ENCODE results near the gene DDX27. TPM values are rescaled to one million over a fixed set of nuclear protein-coding genes. Genes with fewer than 3 reads are reported as not detected.
"Not testable (repeated sequence)": the region's sequence is repeated elsewhere in the genome, so short reads cannot be mapped to it uniquely, and the experiment has no call there.

The DDX27 gene
- total RNA-seq, 3 donors from 2014 or later: 89.6 to 94.8 (median 93.1) TPM

DNA sequence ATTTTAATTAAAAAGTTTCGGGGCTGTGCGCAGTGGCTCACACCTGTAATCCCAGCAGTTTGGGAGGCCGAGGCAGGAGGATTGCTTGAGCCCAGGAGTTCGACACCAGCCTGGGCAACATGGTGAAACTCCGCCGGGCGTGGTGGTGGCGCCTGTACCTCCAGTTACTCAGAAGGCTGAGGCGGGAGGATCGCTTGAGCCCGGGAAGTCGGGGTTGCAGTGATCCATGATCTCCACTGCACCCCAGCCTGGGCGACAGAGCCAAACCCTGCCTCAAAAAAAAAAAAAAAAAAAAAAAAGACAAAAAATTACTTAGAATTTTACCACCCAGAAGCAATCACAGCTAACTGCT lies 501 bp upstream of the DDX27 start:
- H3K27me3 Mint-ChIP-seq (ENCODE audit: low read depth); H3K9me3 Mint-ChIP-seq; DNase-seq; H3K4me3 Mint-ChIP-seq; ATAC-seq: not testable (repeated sequence)
- Mint-ChIP-seq H3K4me1 (ENCODE audit: low read depth) (peaks cover 24% of the 10 kb centered on the region), H3K36me3 (ENCODE audit: insufficient read depth) (peaks cover 14% of the 10 kb centered on the region)

DNA sequence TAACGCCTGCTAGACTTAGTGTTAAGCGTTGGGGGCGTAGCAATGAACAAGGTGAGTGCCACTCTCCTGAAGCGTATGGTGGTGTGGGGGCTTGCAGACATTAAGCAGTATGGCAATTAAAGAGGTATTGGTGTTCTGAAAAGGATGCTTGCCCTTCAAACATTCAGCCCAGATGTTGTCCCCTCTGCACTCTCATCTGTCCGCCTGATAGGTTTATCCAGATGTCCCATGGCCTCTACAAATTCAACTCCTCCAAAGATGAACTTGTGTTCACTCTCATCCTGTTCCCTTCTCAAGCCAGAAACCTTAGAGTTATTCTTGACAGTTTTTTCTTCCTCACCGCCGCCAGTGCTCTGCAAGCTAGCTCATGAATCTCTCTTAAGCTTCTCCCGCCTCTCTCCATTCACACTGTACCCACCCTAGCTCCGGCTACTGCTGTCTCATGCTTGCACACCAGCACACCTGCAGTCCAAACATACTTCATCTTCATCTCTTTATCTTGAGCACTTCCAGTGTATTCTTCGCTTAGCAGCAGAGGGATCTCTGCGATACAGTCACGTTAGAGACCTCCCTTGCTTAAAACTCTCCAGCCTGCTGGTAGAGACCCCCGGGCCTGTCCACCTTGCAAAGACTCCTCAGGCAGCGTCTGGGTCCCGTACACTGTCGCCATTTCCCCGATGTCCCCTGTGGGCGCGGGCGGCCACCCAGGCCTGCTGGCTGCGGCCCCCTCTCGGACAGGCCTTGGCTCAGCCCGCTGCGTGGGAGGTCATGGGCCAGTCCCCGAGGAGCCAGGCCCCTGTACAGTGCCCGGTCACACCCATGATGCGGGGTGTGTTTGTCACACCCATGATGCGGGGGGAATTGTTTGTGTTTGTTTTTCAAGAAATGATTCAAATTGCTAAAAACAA lies 962 bp downstream of the DDX27 start:
- Mint-ChIP-seq H3K4me1 (ENCODE audit: low read depth) (peaks cover 24% of the 10 kb centered on the region), H3K4me3 (peak overlapping the region; percentile 95), H3K36me3 (ENCODE audit: insufficient read depth) (peaks cover 25% of the 10 kb centered on the region), H3K27me3 (ENCODE audit: low read depth) (no peaks in the 10 kb centered on the region), H3K9me3 (no peaks in the 10 kb centered on the region)
- no peak for DNase-seq
- no peak for ATAC-seq

DNA sequence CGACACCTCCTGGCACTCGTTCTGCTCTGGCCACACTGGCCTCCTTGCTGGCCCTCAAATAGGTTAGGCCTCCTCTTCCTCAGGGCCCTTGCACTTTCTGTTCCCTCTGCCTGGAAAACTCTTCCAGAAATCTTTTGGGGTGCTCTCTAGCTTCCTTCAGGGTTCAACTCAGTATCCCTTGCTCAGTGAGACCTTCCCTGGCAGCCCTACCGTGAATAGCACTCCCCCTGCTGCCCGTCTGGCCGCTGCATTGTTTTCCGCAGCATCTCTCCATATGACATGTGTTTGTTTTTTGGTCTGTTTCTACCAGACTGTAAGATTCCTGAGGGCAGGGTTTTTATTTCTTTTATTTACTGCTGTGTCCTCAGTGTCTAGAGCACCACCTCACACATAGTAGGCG lies 6.7 kb downstream of the DDX27 start:
- no peaks in the 10 kb centered on the region for H3K27me3 Mint-ChIP-seq (ENCODE audit: low read depth)
- no peaks in the 10 kb centered on the region for H3K9me3 Mint-ChIP-seq
- DNase-seq (no peak), ATAC-seq (no peak)
- peaks cover 12% of the 10 kb centered on the region for H3K4me1 Mint-ChIP-seq (ENCODE audit: low read depth)
- H3K36me3 Mint-ChIP-seq (ENCODE audit: insufficient read depth): peaks cover 42% of the 10 kb centered on the region
- H3K4me3 Mint-ChIP-seq: no peak overlapping the region

DNA sequence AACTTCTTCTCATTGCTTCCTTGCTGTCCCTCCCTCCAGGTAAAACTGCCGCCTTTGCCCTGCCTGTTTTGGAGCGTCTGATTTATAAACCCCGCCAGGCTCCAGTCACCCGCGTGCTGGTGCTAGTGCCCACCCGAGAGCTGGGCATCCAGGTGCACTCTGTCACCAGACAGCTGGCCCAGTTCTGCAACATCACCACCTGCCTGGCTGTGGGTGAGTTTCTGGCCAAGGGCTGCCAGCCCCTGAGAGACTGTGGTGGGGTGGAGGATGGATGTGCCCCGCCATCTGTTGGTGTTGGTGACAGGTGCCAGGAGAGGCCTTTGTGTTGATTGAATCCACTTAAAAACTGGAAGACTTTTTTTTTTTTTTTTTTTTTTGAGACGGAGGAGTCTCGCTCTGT lies 9.5 kb downstream of the DDX27 start:
- peaks cover 48% of the 10 kb centered on the region for H3K36me3 Mint-ChIP-seq (ENCODE audit: insufficient read depth)
- H3K4me3 Mint-ChIP-seq: no peak overlapping the region
- peaks cover 9% of the 10 kb centered on the region for H3K4me1 Mint-ChIP-seq (ENCODE audit: low read depth)
- ATAC-seq (no peak), DNase-seq (no peak)
- no peaks in the 10 kb centered on the region for H3K27me3 Mint-ChIP-seq (ENCODE audit: low read depth)
- H3K9me3 Mint-ChIP-seq: no peaks in the 10 kb centered on the region

DNA sequence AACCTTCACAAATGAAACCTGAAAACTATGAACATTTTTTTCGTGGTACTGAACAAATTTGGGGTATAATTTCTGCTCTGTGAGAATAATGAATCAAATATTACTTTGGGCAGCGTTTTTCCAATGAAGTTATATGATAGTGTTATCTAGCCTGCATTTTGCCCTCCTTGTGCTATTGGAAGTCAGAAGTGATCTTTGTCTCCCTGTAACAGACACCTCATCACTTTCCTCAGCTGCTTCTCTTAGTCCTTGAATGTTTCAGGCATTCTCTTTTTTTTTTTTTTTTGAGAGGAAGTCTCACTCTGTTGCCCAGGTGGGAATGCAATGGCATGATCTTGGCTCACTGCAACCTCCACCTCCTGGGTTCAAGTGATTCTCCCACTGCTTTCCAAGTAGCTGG lies 10.2 kb downstream of the DDX27 start:
- H3K4me3 Mint-ChIP-seq: no peak overlapping the region
- no peaks in the 10 kb centered on the region for H3K9me3 Mint-ChIP-seq
- H3K36me3 Mint-ChIP-seq (ENCODE audit: insufficient read depth): peaks cover 49% of the 10 kb centered on the region
- no peaks in the 10 kb centered on the region for H3K27me3 Mint-ChIP-seq (ENCODE audit: low read depth)
- no peak for DNase-seq
- ATAC-seq: no peak
- H3K4me1 Mint-ChIP-seq (ENCODE audit: low read depth): peaks cover 9% of the 10 kb centered on the region

DNA sequence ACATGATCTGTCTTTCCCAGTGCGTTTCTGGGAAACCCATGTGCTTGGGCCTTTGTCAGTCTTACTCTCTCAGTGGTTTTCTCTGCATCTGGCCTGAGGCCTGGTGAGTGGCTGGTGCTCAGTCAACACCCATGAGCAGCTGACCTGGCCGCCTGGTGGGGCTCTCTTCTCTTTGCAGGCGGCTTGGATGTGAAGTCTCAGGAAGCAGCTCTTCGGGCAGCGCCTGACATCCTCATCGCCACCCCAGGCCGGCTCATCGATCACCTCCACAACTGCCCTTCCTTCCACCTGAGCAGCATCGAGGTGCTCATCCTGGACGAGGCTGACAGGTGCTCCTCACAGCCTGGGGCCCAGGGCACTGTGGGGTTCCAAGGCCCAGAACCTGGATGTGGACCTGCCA lies 10.8 kb downstream of the DDX27 start:
- ATAC-seq (no peak), DNase-seq (no peak)
- no peaks in the 10 kb centered on the region for H3K27me3 Mint-ChIP-seq (ENCODE audit: low read depth)
- H3K4me1 Mint-ChIP-seq (ENCODE audit: low read depth): peaks cover 9% of the 10 kb centered on the region
- no peaks in the 10 kb centered on the region for H3K9me3 Mint-ChIP-seq
- peaks cover 50% of the 10 kb centered on the region for H3K36me3 Mint-ChIP-seq (ENCODE audit: insufficient read depth)
- H3K4me3 Mint-ChIP-seq: no peak overlapping the region

DNA sequence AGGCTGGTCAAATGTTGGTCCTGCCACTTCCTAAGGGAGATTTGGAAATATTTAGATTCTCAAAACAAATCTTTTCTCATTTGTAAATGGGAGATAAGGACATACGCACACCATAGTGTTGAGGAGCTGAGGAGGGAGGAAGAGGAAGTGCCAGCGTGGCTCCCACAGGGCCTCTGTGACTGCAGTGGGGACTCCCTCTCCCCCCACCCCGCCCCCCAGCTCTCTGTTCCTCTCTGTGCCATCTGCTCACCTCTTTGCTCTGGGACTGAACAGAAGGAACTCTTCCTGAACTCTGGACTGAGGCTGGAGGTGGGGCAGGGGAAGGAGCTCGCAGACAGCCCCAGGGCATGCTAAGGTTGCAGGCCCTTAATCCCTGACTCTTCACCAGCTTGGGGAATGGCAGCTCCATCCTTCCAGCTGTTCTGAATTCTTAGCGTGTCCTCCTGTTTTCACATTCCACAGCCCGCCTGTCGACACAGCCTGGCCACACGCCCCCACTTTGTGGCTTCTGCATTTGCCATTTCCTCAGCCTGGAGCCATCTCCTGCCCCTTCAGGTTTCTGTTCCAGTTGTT lies 11.4 kb downstream of the DDX27 start:
- ATAC-seq (no peak), DNase-seq (no peak)
- Mint-ChIP-seq H3K9me3 (no peaks in the 10 kb centered on the region), H3K4me1 (ENCODE audit: low read depth) (peaks cover 9% of the 10 kb centered on the region), H3K27me3 (ENCODE audit: low read depth) (no peaks in the 10 kb centered on the region), H3K4me3 (no peak overlapping the region), H3K36me3 (ENCODE audit: insufficient read depth) (peaks cover 49% of the 10 kb centered on the region)

DNA sequence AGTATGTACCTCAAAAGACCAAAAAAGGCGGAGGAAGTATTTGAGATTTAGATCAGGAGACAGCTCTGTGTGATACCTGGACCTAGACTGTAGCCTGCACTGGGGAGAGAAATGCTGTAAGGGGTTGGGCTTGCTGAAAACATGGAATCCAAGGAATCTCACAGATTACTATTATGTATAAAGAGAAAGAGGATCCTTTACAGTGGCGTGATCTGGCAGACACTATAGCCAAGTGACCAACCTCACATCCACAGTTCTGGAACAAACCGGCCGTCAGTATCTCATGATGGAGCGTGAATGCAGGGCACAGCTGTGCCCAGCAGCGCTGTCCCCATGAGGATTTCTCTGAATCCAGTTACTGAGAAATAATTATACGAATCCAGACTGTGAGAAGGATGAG lies 12.3 kb downstream of the DDX27 start:
- H3K36me3 Mint-ChIP-seq (ENCODE audit: insufficient read depth): peaks cover 41% of the 10 kb centered on the region
- no peak for ATAC-seq
- peaks cover 6% of the 10 kb centered on the region for H3K4me1 Mint-ChIP-seq (ENCODE audit: low read depth)
- no peak for DNase-seq
- no peaks in the 10 kb centered on the region for H3K27me3 Mint-ChIP-seq (ENCODE audit: low read depth)
- H3K9me3 Mint-ChIP-seq: no peaks in the 10 kb centered on the region
- H3K4me3 Mint-ChIP-seq: no peak overlapping the region

DNA sequence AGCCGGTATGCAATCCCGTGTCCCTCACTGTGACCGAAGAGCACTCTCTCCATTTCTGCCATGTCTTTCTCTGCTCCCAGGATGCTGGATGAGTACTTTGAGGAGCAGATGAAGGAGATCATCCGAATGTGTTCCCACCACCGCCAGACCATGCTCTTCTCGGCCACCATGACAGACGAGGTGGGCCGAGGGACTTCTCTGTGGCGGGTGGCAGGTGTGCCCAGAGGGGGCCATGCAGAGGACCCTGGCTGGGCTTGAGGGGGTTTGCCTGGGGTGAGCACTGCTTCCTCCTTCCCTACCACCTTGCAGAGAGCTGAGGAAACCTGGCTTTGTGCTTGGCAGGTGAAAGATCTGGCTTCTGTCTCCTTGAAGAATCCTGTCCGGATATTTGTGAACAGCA lies 14.0 kb downstream of the DDX27 start:
- H3K9me3 Mint-ChIP-seq: no peaks in the 10 kb centered on the region
- peaks cover 45% of the 10 kb centered on the region for H3K36me3 Mint-ChIP-seq (ENCODE audit: insufficient read depth)
- no peaks in the 10 kb centered on the region for H3K27me3 Mint-ChIP-seq (ENCODE audit: low read depth)
- DNase-seq (no peak), ATAC-seq (no peak)
- H3K4me1 Mint-ChIP-seq (ENCODE audit: low read depth): peaks cover 6% of the 10 kb centered on the region
- H3K4me3 Mint-ChIP-seq: no peak overlapping the region

DNA sequence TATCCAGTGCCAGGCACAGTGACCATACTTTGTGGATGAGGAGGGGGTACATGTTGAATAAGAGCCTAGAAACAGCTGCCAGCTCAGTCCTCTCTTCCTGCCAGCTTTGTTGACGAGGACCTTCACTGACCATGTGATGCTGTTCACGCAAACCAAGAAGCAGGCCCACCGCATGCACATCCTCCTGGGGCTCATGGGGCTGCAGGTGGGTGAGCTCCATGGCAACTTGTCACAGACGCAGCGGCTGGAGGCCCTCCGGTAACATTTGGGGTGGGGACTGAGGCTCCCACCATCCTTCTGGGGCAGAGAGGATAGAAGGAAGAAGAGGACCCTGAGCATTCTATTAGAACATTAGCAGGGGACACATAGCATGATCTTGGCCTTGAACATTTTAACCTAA lies 15.6 kb downstream of the DDX27 start:
- DNase-seq (no peak), ATAC-seq (no peak)
- Mint-ChIP-seq H3K27me3 (ENCODE audit: low read depth) (no peaks in the 10 kb centered on the region), H3K36me3 (ENCODE audit: insufficient read depth) (peaks cover 46% of the 10 kb centered on the region), H3K4me1 (ENCODE audit: low read depth) (peaks cover 4% of the 10 kb centered on the region), H3K9me3 (no peaks in the 10 kb centered on the region), H3K4me3 (no peak overlapping the region)

DNA sequence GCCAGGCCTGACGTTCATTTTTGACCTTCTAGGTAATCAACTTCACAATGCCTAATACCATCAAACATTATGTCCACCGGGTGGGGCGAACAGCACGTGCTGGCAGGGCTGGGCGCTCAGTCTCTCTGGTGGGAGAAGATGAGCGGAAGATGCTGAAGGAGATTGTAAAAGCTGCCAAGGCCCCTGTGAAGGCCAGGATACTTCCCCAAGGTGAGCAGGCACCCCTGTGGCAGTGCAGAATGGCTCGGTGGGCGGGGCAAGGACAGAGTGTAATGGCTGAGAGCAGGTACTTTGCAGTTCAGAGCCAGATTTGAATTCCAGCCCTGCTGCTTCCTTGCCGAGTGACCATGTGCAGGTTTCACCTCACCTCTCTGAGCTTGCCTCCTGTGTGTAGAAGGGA lies 17.1 kb downstream of the DDX27 start:
- no peaks in the 10 kb centered on the region for H3K4me1 Mint-ChIP-seq (ENCODE audit: low read depth)
- DNase-seq (no peak), ATAC-seq (no peak)
- H3K27me3 Mint-ChIP-seq (ENCODE audit: low read depth): no peaks in the 10 kb centered on the region
- H3K9me3 Mint-ChIP-seq: no peaks in the 10 kb centered on the region
- peaks cover 43% of the 10 kb centered on the region for H3K36me3 Mint-ChIP-seq (ENCODE audit: insufficient read depth)
- no peak overlapping the region for H3K4me3 Mint-ChIP-seq

DNA sequence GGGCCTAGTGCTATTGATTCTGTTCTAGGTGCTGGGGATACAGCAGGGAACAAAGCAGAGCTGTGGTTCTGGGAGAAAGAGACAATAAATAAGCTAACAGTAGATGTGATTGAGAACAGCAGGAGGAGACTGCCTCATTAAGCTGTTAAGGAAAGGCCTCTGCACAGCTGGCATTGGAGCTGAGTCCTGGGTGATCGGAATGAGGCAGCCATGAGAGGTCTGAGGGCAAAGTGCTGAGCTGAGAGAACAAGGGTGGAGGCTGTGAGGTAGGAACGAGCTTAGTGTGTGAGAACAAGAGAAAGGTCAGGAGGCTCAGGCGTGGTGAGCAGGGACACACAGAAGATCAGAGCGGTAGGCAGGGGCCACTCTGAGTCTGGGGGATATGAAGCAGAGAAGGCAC lies 18.3 kb downstream of the DDX27 start:
- ATAC-seq (no peak), DNase-seq (no peak)
- H3K9me3 Mint-ChIP-seq: no peaks in the 10 kb centered on the region
- H3K36me3 Mint-ChIP-seq (ENCODE audit: insufficient read depth): peaks cover 39% of the 10 kb centered on the region
- no peaks in the 10 kb centered on the region for H3K4me1 Mint-ChIP-seq (ENCODE audit: low read depth)
- H3K4me3 Mint-ChIP-seq: no peak overlapping the region
- no peaks in the 10 kb centered on the region for H3K27me3 Mint-ChIP-seq (ENCODE audit: low read depth)

DNA sequence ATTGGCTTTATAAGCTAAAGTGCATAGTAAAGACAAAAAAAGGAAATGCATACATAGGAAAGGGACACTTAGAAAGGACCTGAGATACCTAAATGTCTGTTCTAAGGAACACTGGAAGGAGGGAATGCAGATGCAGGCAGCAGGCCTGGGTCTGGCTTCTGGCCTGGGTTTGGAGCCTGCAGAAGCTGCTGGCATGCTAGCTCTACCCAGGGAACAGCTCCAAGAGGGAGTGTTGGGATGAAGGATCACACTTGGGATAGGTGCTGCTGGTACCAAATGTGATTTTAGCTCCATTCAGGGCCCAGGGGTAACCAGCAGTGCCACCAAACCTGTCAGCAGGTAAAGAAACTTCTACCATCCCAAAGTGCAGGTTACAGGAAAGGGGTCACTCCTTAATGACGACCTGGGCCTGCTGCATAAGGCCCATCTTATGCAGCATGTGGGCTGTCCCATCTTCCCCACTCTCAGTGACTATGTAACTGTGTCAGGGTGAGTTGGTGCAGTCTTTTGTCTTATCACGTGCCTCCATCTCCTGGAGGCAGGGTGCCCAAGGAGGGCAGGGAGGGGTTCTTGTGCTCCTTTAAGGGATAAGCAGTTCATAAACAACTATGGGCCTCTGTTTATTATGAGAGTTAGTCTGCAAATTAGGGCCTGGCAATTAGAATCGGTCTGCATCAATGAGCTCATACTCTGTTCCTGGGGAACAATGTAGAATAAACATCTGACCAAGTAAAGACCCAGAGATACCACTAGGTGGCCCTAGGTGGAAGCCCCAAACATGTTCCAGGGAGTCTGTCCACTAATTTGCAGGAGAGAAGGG lies 26.9 kb downstream of the DDX27 start:
- no peaks in the 10 kb centered on the region for H3K27me3 Mint-ChIP-seq (ENCODE audit: low read depth)
- peak; percentile 36 to 68 for ATAC-seq
- peaks cover 24% of the 10 kb centered on the region for H3K36me3 Mint-ChIP-seq (ENCODE audit: insufficient read depth)
- no peaks in the 10 kb centered on the region for H3K9me3 Mint-ChIP-seq
- no peak for DNase-seq
- H3K4me3 Mint-ChIP-seq: no peak overlapping the region
- no peaks in the 10 kb centered on the region for H3K4me1 Mint-ChIP-seq (ENCODE audit: low read depth)

DNA sequence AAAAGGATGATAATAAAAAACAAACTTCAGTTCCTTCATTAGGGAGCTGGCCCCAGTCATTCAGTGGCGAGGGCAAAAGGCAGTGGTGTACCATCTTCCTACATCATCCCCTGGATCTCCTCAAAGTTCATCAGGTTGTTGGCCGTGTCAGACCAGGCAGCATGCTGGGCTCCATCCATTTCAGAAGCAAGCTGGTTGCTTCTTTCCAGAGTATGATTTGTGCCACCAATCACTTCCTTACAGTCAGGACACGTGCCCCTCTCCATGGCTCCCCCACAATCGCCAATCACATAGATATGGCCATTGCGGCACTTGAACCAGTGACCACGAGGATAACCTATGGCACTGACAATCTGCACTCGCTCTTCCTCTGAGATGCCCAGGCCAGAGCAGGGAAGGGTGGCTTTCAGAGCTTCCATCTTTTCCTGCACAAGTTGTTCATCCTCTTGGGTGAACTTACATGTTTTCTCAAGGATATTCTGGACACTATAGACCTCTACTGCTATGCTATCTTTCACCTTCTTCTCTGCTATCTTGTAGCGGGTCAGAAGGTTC lies 28.0 kb downstream of the DDX27 start:
- H3K9me3 Mint-ChIP-seq: no peaks in the 10 kb centered on the region
- no peak for DNase-seq
- H3K4me3 Mint-ChIP-seq: no peak overlapping the region
- H3K27me3 Mint-ChIP-seq (ENCODE audit: low read depth): no peaks in the 10 kb centered on the region
- ATAC-seq: no peak
- no peaks in the 10 kb centered on the region for H3K4me1 Mint-ChIP-seq (ENCODE audit: low read depth)
- peaks cover 27% of the 10 kb centered on the region for H3K36me3 Mint-ChIP-seq (ENCODE audit: insufficient read depth)
